ENCODE data around the gene CCK. TPM values are rescaled to one million over a fixed set of nuclear protein-coding genes. Genes with fewer than 3 reads are reported as not detected.

Gene CCK
- total RNA-seq, 2 experiments from 2014 or later: not detected

- H3K27ac Mint-ChIP-seq: no peak overlapping the region
Measured at GRCh38 chr3:42216931-42217333, 49.1 kb downstream of the CCK start.

GRCh38 chr3:42216302-42216701 is 49.7 kb downstream of the CCK start:
- Mint-ChIP-seq H3K9me3 (no peaks in the 10 kb centered on the region), H3K4me3 (no peak overlapping the region), H3K36me3 (ENCODE audit: low read depth) (peaks cover 6% of the 10 kb centered on the region), H3K27me3 (ENCODE audit: low read depth) (no peaks in the 10 kb centered on the region), H3K27ac (no peak overlapping the region), H3K4me1 (ENCODE audit: low read depth) (peaks cover 52% of the 10 kb centered on the region)
- intact Hi-C loops (cut with micrococcal nuclease): no loop called here
- CTCF ChIA-PET: interaction anchor here (0.6 to 1.0 kb wide), 3 partner anchors 21 to 227 kb away, joined by 3 read pairs; no protein-coding TSS in a partner anchor
- peak; percentile 20 for DNase-seq

More at GRCh38 chr3:42216931-42217333, 49.1 kb downstream of the CCK start:
- peak; percentile 26 for DNase-seq
- H3K4me3 Mint-ChIP-seq: no peak overlapping the region
- H3K4me1 Mint-ChIP-seq (ENCODE audit: low read depth): peaks cover 52% of the 10 kb centered on the region
- H3K27me3 Mint-ChIP-seq (ENCODE audit: low read depth): no peaks in the 10 kb centered on the region
- H3K36me3 Mint-ChIP-seq (ENCODE audit: low read depth): peaks cover 7% of the 10 kb centered on the region
- CTCF ChIA-PET: interaction anchor here (0.6 to 0.8 kb wide), 2 partner anchors 21 to 26 kb away, joined by 3 read pairs; no protein-coding TSS in a partner anchor
- no peaks in the 10 kb centered on the region for H3K9me3 Mint-ChIP-seq
- intact Hi-C loops (cut with micrococcal nuclease): no loop called here

GRCh38 chr3:42214565-42215283 is 51.3 kb downstream of the CCK start:
- CTCF ChIA-PET: interaction anchor here (0.7 to 2.0 kb wide), 4 partner anchors 10 to 25 kb away, joined by 3 to 7 read pairs (median 4); no protein-coding TSS in a partner anchor
- peak; percentile 13 for DNase-seq
- intact Hi-C loops (cut with micrococcal nuclease): no loop called here
- Mint-ChIP-seq H3K9me3 (no peaks in the 10 kb centered on the region), H3K27me3 (ENCODE audit: low read depth) (no peaks in the 10 kb centered on the region), H3K36me3 (ENCODE audit: low read depth) (peaks cover 1% of the 10 kb centered on the region), H3K27ac (no peak overlapping the region), H3K4me1 (ENCODE audit: low read depth) (peaks cover 52% of the 10 kb centered on the region), H3K4me3 (no peak overlapping the region)

- H3K4me3 Mint-ChIP-seq: no peak overlapping the region
Measured at GRCh38 chr3:42214064-42214463, 51.9 kb downstream of the CCK start.

GRCh38 chr3:42213417-42213816 is 52.6 kb downstream of the CCK start:
- peak; percentile 15 for DNase-seq
- intact Hi-C loops (cut with micrococcal nuclease): no loop called here
- Mint-ChIP-seq H3K4me1 (ENCODE audit: low read depth) (peaks cover 52% of the 10 kb centered on the region), H3K36me3 (ENCODE audit: low read depth) (peaks cover 13% of the 10 kb centered on the region), H3K27ac (no peak overlapping the region), H3K27me3 (ENCODE audit: low read depth) (no peaks in the 10 kb centered on the region), H3K4me3 (no peak overlapping the region), H3K9me3 (peaks cover 2% of the 10 kb centered on the region)
- CTCF ChIA-PET: interaction anchor here (1.2 to 2.0 kb wide), 3 partner anchors 20 to 35 kb away, joined by 3 to 5 read pairs (median 4); no protein-coding TSS in a partner anchor

More at GRCh38 chr3:42214064-42214463, 51.9 kb downstream of the CCK start:
- peak; percentile 15 for DNase-seq
- Mint-ChIP-seq H3K27ac (no peak overlapping the region), H3K9me3 (no peaks in the 10 kb centered on the region), H3K36me3 (ENCODE audit: low read depth) (peaks cover 8% of the 10 kb centered on the region), H3K27me3 (ENCODE audit: low read depth) (no peaks in the 10 kb centered on the region), H3K4me1 (ENCODE audit: low read depth) (peaks cover 52% of the 10 kb centered on the region)
- CTCF ChIA-PET: interaction anchor here (0.7 to 2.0 kb wide), 4 partner anchors 9 to 34 kb away, joined by 3 to 7 read pairs (median 4); no protein-coding TSS in a partner anchor
- intact Hi-C loops (cut with micrococcal nuclease): no loop called here

GRCh38 chr3:42210726-42211125 is 55.3 kb downstream of the CCK start:
- intact Hi-C loops (cut with micrococcal nuclease): no loop called here
- CTCF ChIA-PET: interaction anchor here (0.9 to 2.3 kb wide), 2 partner anchors 19 to 21 kb away, joined by 3 to 14 read pairs; no protein-coding TSS in a partner anchor
- Mint-ChIP-seq H3K27ac (no peak overlapping the region), H3K4me1 (ENCODE audit: low read depth) (peaks cover 29% of the 10 kb centered on the region), H3K27me3 (ENCODE audit: low read depth) (no peaks in the 10 kb centered on the region), H3K36me3 (ENCODE audit: low read depth) (peaks cover 22% of the 10 kb centered on the region), H3K4me3 (no peak overlapping the region), H3K9me3 (peaks cover 3% of the 10 kb centered on the region)
- no peak for DNase-seq

- CTCF ChIA-PET: interaction anchor here (0.9 to 2.3 kb wide), 2 partner anchors 19 to 21 kb away, joined by 3 to 14 read pairs; no protein-coding TSS in a partner anchor
- no peak overlapping the region for H3K27ac Mint-ChIP-seq
- H3K4me1 Mint-ChIP-seq (ENCODE audit: low read depth): peaks cover 22% of the 10 kb centered on the region
- no peaks in the 10 kb centered on the region for H3K27me3 Mint-ChIP-seq (ENCODE audit: low read depth)
- intact Hi-C loops (cut with micrococcal nuclease): no loop called here
- peaks cover 3% of the 10 kb centered on the region for H3K9me3 Mint-ChIP-seq
- H3K4me3 Mint-ChIP-seq: no peak overlapping the region
- DNase-seq: no peak
- H3K36me3 Mint-ChIP-seq (ENCODE audit: low read depth): peaks cover 22% of the 10 kb centered on the region
Measured at GRCh38 chr3:42209917-42210316, 56.1 kb downstream of the CCK start.

Other genes with a start within 250 kb of the CCK start
- 10 to 100 TPM; 18.3 to 19.1 TPM for gene TRAK1, start 174.8 kb downstream of the CCK start, total RNA-seq
- gene LYZL4, start 144.4 kb upstream of the CCK start, total RNA-seq: not detected
- gene VIPR1, start 236.5 kb upstream of the CCK start, total RNA-seq: 1 to 10 TPM; 6.3 to 8.4 TPM

Data from activated naive CD4-positive, alpha-beta T cell treated with anti-CD3 and anti-CD28 coated beads for 36 hours (primary cell).